ENCODE results near the gene RNF224. TPM values are rescaled to one million over a fixed set of nuclear protein-coding genes. Genes with fewer than 3 reads are reported as not detected.

Gene RNF224
- polyA plus RNA-seq, 3 donors, result not detected

DNA sequence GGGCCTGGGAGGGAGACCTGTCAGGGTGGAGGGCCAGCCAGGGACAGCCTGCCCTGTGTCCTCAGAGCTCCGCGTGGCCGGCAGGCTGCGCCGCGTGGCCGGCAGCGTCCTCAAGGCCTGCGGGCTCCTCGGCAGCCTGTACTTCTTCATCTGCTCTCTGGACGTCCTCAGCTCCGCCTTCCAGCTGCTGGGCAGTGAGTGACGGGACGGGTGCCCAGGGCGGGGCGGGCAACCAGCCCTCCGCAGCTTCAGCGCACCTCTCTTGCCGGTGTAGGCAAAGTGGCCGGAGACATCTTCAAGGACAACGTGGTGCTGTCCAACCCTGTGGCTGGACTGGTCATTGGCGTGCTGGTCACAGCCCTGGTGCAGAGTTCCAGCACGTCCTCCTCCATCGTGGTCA is 5.2 kb downstream of the RNF224 start:
- no peak overlapping the region for H3K9ac ChIP-seq (ENCODE audit: insufficient read depth, low read length, poor library complexity, severe bottlenecking)
- no peak overlapping the region for H2AFZ ChIP-seq (ENCODE audit: insufficient read depth, low read depth, low read length, poor library complexity, severe bottlenecking)
- no peak for DNase-seq
- Mint-ChIP-seq H3K4me3 (no peak overlapping the region), H3K27me3 (ENCODE audit: low read depth in 3 of 3) (peaks cover 2 to 41% (median 9%) of the 10 kb centered on the region in 3 donors), H3K27ac (no peak overlapping the region), H3K9me3 (peaks cover 0 to 4% (median 0%) of the 10 kb centered on the region in 7 donors), H3K36me3 (no peaks in the 10 kb centered on the region), H3K4me1 (peaks cover 10% of the 10 kb centered on the region)
- TF ChIP-seq, protein P1, sequence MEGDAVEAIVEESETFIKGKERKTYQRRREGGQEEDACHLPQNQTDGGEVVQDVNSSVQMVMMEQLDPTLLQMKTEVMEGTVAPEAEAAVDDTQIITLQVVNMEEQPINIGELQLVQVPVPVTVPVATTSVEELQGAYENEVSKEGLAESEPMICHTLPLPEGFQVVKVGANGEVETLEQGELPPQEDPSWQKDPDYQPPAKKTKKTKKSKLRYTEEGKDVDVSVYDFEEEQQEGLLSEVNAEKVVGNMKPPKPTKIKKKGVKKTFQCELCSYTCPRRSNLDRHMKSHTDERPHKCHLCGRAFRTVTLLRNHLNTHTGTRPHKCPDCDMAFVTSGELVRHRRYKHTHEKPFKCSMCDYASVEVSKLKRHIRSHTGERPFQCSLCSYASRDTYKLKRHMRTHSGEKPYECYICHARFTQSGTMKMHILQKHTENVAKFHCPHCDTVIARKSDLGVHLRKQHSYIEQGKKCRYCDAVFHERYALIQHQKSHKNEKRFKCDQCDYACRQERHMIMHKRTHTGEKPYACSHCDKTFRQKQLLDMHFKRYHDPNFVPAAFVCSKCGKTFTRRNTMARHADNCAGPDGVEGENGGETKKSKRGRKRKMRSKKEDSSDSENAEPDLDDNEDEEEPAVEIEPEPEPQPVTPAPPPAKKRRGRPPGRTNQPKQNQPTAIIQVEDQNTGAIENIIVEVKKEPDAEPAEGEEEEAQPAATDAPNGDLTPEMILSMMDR (IDR thresholded peaks at IDR 0.05), result no peak
- H3K4me2 ChIP-seq (replicated peaks; ENCODE audit: extremely low read depth, low read length, poor library complexity, severe bottlenecking), result no peak overlapping the region
- peaks cover 13 to 16% of the 10 kb centered on the region in 2 donors for H3K4me1 ChIP-seq (ENCODE audit: control insufficient read depth in 1 of 2, insufficient read depth in 2 of 2, low read length in 2 of 2)
- intact Hi-C loops (cut with micrococcal nuclease), result no loop called here
- H3K36me3 ChIP-seq (replicated peaks in 1 of 2; ENCODE audit: control insufficient read depth in 1 of 2, insufficient read depth in 2 of 2, low read length in 2 of 2), result no peaks in the 10 kb centered on the region
- H3K79me2 ChIP-seq (ENCODE audit: insufficient read depth, low read length), result no peaks in the 10 kb centered on the region
- peaks cover 0 to 4% of the 10 kb centered on the region in 2 donors for H3K27me3 ChIP-seq (ENCODE audit: control insufficient read depth in 2 of 2, insufficient read depth in 2 of 2, low read length in 2 of 2)
- no peak overlapping the region for H3K27ac ChIP-seq (ENCODE audit: low read depth in 1 of 2, low read length in 2 of 2)
- H3K9me3 ChIP-seq (replicated peaks in 1 of 2; ENCODE audit: control insufficient read depth in 1 of 2, insufficient read depth in 1 of 2, low read length in 2 of 2), result no peaks in the 10 kb centered on the region
- WGBS (ENCODE audit: insufficient coverage), result 94% methylated on average over 24 of the region's 24 CpGs
- no peaks in the 10 kb centered on the region for H4K20me1 ChIP-seq (ENCODE audit: insufficient read depth, low read length)
- no peak overlapping the region for H3K4me3 ChIP-seq (replicated peaks in 1 of 3; ENCODE audit: low read depth in 2 of 3, low read length in 3 of 3)

DNA sequence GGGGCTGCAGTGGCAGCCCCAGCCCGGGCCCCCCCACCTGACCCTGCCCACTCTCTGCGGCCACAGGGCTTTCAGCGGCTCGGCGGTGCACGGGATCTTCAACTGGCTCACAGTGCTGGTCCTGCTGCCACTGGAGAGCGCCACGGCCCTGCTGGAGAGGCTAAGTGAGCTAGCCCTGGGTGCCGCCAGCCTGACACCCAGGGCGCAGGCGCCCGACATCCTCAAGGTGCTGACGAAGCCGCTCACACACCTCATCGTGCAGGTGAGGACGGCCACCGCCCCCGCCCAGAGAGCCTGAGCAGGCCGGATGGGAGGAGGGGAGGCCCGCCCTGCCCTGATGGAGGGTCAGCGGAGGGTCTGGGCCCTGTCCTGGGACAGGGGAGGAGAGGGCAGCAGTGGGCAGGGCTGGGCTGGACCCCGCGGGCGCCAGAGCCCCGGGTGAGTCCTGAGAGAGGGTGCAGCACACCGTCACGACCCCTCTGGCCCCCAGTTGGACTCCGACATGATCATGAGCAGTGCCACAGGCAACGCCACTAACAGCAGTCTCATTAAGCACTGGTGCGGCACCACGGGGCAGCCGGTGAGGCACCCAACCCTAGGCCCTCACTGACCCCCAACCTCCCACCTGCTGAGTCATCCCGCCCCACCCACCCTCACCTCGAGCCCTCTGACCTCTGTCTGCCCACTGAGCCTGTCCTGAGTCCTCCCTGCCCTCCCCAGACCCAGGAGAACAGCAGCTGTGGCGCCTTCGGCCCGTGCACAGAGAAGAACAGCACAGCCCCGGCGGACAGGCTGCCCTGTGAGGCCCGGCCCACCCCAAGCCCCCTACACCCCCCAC is 6.1 kb downstream of the RNF224 start:
- TF ChIP-seq, protein P1 (IDR thresholded peaks at IDR 0.05), result no peak
- Histone ChIP-seq H3K79me2 (ENCODE audit: insufficient read depth, low read length) (peaks cover 4% of the 10 kb centered on the region), H3K4me2 (replicated peaks; ENCODE audit: extremely low read depth, low read length, poor library complexity, severe bottlenecking) (no peak overlapping the region), H3K9ac (ENCODE audit: insufficient read depth, low read length, poor library complexity, severe bottlenecking) (no peak overlapping the region), H4K20me1 (ENCODE audit: insufficient read depth, low read length) (no peaks in the 10 kb centered on the region), H2AFZ (ENCODE audit: insufficient read depth, low read depth, low read length, poor library complexity, severe bottlenecking) (no peak overlapping the region), H3K9me3 (replicated peaks in 1 of 2; ENCODE audit: control insufficient read depth in 1 of 2, insufficient read depth in 1 of 2, low read length in 2 of 2) (no peaks in the 10 kb centered on the region), H3K27me3 (ENCODE audit: control insufficient read depth in 2 of 2, insufficient read depth in 2 of 2, low read length in 2 of 2) (peaks cover 0 to under 1% of the 10 kb centered on the region in 2 donors), H3K4me3 (replicated peaks in 1 of 3; ENCODE audit: low read depth in 2 of 3, low read length in 3 of 3) (no peak overlapping the region), H3K4me1 (ENCODE audit: control insufficient read depth in 1 of 2, insufficient read depth in 2 of 2, low read length in 2 of 2) (peaks cover 17% of the 10 kb centered on the region in 2 donors), H3K27ac (ENCODE audit: low read depth in 1 of 2, low read length in 2 of 2) (no peak overlapping the region), H3K36me3 (replicated peaks in 1 of 2; ENCODE audit: control insufficient read depth in 1 of 2, insufficient read depth in 2 of 2, low read length in 2 of 2) (no peaks in the 10 kb centered on the region)
- H3K36me3 Mint-ChIP-seq, result no peaks in the 10 kb centered on the region
- H3K27ac Mint-ChIP-seq, result no peak overlapping the region
- H3K4me3 Mint-ChIP-seq, result no peak overlapping the region
- peaks cover 2 to 39% (median 7%) of the 10 kb centered on the region in 3 donors for H3K27me3 Mint-ChIP-seq (ENCODE audit: low read depth in 3 of 3)
- no peak for DNase-seq
- peaks cover 8% of the 10 kb centered on the region for H3K4me1 Mint-ChIP-seq
- peaks cover 0 to 2% (median 0%) of the 10 kb centered on the region in 7 donors for H3K9me3 Mint-ChIP-seq
- WGBS (ENCODE audit: insufficient coverage), result 91% methylated on average over 25 of the region's 40 CpGs
- intact Hi-C loops (cut with micrococcal nuclease), result no loop called here
